Astrocyte (in vitro differentiated cells and primary cell): Measurements from ENCODE around the gene UNC79. TPM values are rescaled to one million over a fixed set of nuclear protein-coding genes. Genes with fewer than 3 reads are reported as not detected.

Experiments used
- DNase-seq: peaks from one replicate; pipeline ENCODE4 v3.0.0-alpha.2; 2010; ENCODE audit warnings: low read depth
- FAIRE-seq: peaks from 2 replicates; lab custom pipeline; 2011; peaks lifted over from hg19 to GRCh38; lab: Jason Lieb, UNC
- H2AFZ ChIP-seq: 2 replicates; pipeline ENCODE4 v1.6.0; 2012; ENCODE audit warnings: low read depth, low read length, inconsistent platforms
- H3K27ac ChIP-seq: 2 replicates; pipeline ENCODE4 v1.5.1; 2011; ENCODE audit warnings: low read depth, low read length, inconsistent platforms
- H3K27me3 ChIP-seq: 2 replicates; pipeline ENCODE4 v1.6.0; 2011; ENCODE audit warnings: low read length, inconsistent platforms; ENCODE audit not compliant: insufficient read depth
- H3K36me3 ChIP-seq: 2 replicates; pipeline ENCODE4 v1.5.1; 2011; ENCODE audit warnings: low read length, inconsistent platforms; ENCODE audit not compliant: insufficient read depth
- H3K4me1 ChIP-seq: 2 replicates; pipeline ENCODE4 v1.5.1; 2011; ENCODE audit warnings: low read length, inconsistent platforms; ENCODE audit not compliant: insufficient read depth
- H3K4me2 ChIP-seq: 2 replicates; pipeline ENCODE4 v1.6.0; 2012; ENCODE audit warnings: low read length, inconsistent platforms
- H3K4me3 ChIP-seq: 2 replicates; pipeline ENCODE4 v1.5.1; 2011; ENCODE audit warnings: low read depth, mild to moderate bottlenecking, low read length, inconsistent platforms; ENCODE audit not compliant: insufficient read depth
- H3K79me2 ChIP-seq: 2 replicates; pipeline ENCODE4 v1.6.0; 2012; ENCODE audit warnings: mild to moderate bottlenecking, low read length, inconsistent platforms; ENCODE audit not compliant: insufficient read depth
- H3K9ac ChIP-seq: 2 replicates; pipeline ENCODE4 v1.6.0; 2012; ENCODE audit warnings: mild to moderate bottlenecking, low read length, inconsistent platforms
- H3K9me3 ChIP-seq: 2 replicates; pipeline ENCODE4 v1.5.1; 2012; ENCODE audit warnings: low read depth, mild to moderate bottlenecking, low read length, inconsistent platforms; ENCODE audit not compliant: insufficient read depth
- H4K20me1 ChIP-seq: 2 replicates; pipeline ENCODE4 v1.6.0; 2012; ENCODE audit warnings: low read length, inconsistent platforms; ENCODE audit not compliant: insufficient read depth
- H3K27ac Mint-ChIP-seq: one replicate; pipeline ENCODE4 v1.8.0; 2021; ENCODE audit warnings: mild to moderate bottlenecking, mixed read lengths; ENCODE audit not compliant: unreplicated experiment
- H3K27me3 Mint-ChIP-seq: one replicate; pipeline ENCODE4 v1.8.0; 2021; ENCODE audit warnings: low read depth, mixed read lengths; ENCODE audit not compliant: unreplicated experiment
- H3K36me3 Mint-ChIP-seq: one replicate; pipeline ENCODE4 v1.8.0; 2021; ENCODE audit warnings: low read depth, mixed read lengths; ENCODE audit not compliant: unreplicated experiment
- H3K4me1 Mint-ChIP-seq: one replicate; pipeline ENCODE4 v1.8.0; 2021; ENCODE audit warnings: low read depth, mixed read lengths; ENCODE audit not compliant: unreplicated experiment
- H3K4me3 Mint-ChIP-seq: one replicate; pipeline ENCODE4 v1.8.0; 2021; ENCODE audit warnings: mild to moderate bottlenecking, moderate library complexity, mixed read lengths; ENCODE audit not compliant: unreplicated experiment
- H3K9me3 Mint-ChIP-seq: one replicate; pipeline ENCODE4 v1.8.0; 2021; ENCODE audit warnings: mild to moderate bottlenecking, mixed read lengths; ENCODE audit not compliant: unreplicated experiment
- CTCF ChIP-seq: IDR thresholded peaks from 2 replicates; pipeline ENCODE4 v1.5.1; 2011; ENCODE audit warnings: low read depth, mild to moderate bottlenecking, inconsistent platforms, low read length, moderate library complexity; ENCODE audit not compliant: insufficient read depth
- EZH2 ChIP-seq: IDR thresholded peaks from 2 replicates; pipeline ENCODE4 v1.6.1; 2012; ENCODE audit warnings: mild to moderate bottlenecking, low read length, inconsistent platforms; ENCODE audit not compliant: insufficient read depth
- total RNA-seq: library from RNA; stranded (reverse); gene quantifications from 2 replicates; pipeline ENCODE4 v1.2.1, GENCODE V29; 2021

UNC79 gene
- total RNA-seq, 1 donor from 2014 or later = 0.66 TPM

GRCh38 chr14:93533437-93533836, 102.7 kb downstream of the UNC79 start:
- Histone ChIP-seq H3K4me1 (no peaks in the 10 kb centered on the region), H3K36me3 (no peaks in the 10 kb centered on the region), H3K27ac (no peak overlapping the region), H3K9ac (no peak overlapping the region), H3K79me2 (no peaks in the 10 kb centered on the region), H3K9me3 (no peaks in the 10 kb centered on the region), H3K27me3 (no peaks in the 10 kb centered on the region), H3K4me3 (no peak overlapping the region), H3K4me2 (no peak overlapping the region), H2AFZ (no peak overlapping the region), H4K20me1 (no peaks in the 10 kb centered on the region)
- peak; percentile 11 for DNase-seq
- no peak for FAIRE-seq
- Mint-ChIP-seq H3K27ac (no peak overlapping the region), H3K36me3 (no peaks in the 10 kb centered on the region), H3K9me3 (no peaks in the 10 kb centered on the region), H3K27me3 (no peaks in the 10 kb centered on the region), H3K4me3 (peak overlapping the region; percentile 8), H3K4me1 (no peaks in the 10 kb centered on the region)
- no peak for TF ChIP-seq EZH2
- no peak for TF ChIP-seq CTCF

- DNase-seq (no peak), FAIRE-seq (no peak)
- H4K20me1 ChIP-seq = no peaks in the 10 kb centered on the region
- no peak overlapping the region for H3K4me3 ChIP-seq
- no peak overlapping the region for H3K4me2 ChIP-seq
- TF ChIP-seq CTCF = no peak
- TF ChIP-seq EZH2 = no peak
- H3K27ac Mint-ChIP-seq = no peak overlapping the region
- no peaks in the 10 kb centered on the region for H3K27me3 ChIP-seq
- H3K79me2 ChIP-seq = no peaks in the 10 kb centered on the region
- no peak overlapping the region for H3K27ac ChIP-seq
- no peak overlapping the region for H3K4me3 Mint-ChIP-seq
- no peaks in the 10 kb centered on the region for H3K36me3 Mint-ChIP-seq
- no peaks in the 10 kb centered on the region for H3K4me1 ChIP-seq
- H2AFZ ChIP-seq = no peak overlapping the region
- no peaks in the 10 kb centered on the region for H3K9me3 Mint-ChIP-seq
- H3K36me3 ChIP-seq = no peaks in the 10 kb centered on the region
- no peaks in the 10 kb centered on the region for H3K9me3 ChIP-seq
- H3K27me3 Mint-ChIP-seq = no peaks in the 10 kb centered on the region
- H3K9ac ChIP-seq = no peak overlapping the region
- no peaks in the 10 kb centered on the region for H3K4me1 Mint-ChIP-seq
Measured at GRCh38 chr14:93533842-93534241, 103.1 kb downstream of the UNC79 start.

GRCh38 chr14:93535537-93535936, 104.8 kb downstream of the UNC79 start:
- H3K4me1 ChIP-seq = no peaks in the 10 kb centered on the region
- no peak for TF ChIP-seq EZH2
- TF ChIP-seq CTCF = no peak
- H3K27ac ChIP-seq = no peak overlapping the region
- FAIRE-seq = no peak
- H3K36me3 ChIP-seq = no peaks in the 10 kb centered on the region
- H3K79me2 ChIP-seq = no peaks in the 10 kb centered on the region
- H3K9ac ChIP-seq = no peak overlapping the region
- H3K4me3 ChIP-seq = no peak overlapping the region
- H4K20me1 ChIP-seq = no peaks in the 10 kb centered on the region
- Mint-ChIP-seq H3K4me1 (no peaks in the 10 kb centered on the region), H3K27ac (no peak overlapping the region), H3K9me3 (no peaks in the 10 kb centered on the region), H3K36me3 (no peaks in the 10 kb centered on the region), H3K4me3 (no peak overlapping the region), H3K27me3 (no peaks in the 10 kb centered on the region)
- no peak overlapping the region for H3K4me2 ChIP-seq
- no peak overlapping the region for H2AFZ ChIP-seq
- H3K27me3 ChIP-seq = no peaks in the 10 kb centered on the region
- no peak for DNase-seq
- H3K9me3 ChIP-seq = no peaks in the 10 kb centered on the region
